Fibroblast of gingiva (primary cell): Measurements from ENCODE around the gene BHLHE40.

ENCODE experiments used
- DNase-seq: peaks from one replicate; pipeline ENCODE4 v3.0.0-alpha.2; 2011; ENCODE audit warnings: low read depth

The BHLHE40 gene

GRCh38 chr3:5001135-5001534 is 21.9 kb downstream of the BHLHE40 start:
- DNase-seq: no peak

GRCh38 chr3:5001805-5002173 is 22.6 kb downstream of the BHLHE40 start:
- DNase-seq: no peak

GRCh38 chr3:5002174-5002870 is 23.1 kb downstream of the BHLHE40 start:
- DNase-seq: no peak

GRCh38 chr3:5002871-5003247 is 23.6 kb downstream of the BHLHE40 start:
- DNase-seq: no peak

- DNase-seq: no peak
These were observed 25.3 kb downstream of the BHLHE40 start for GRCh38 chr3:5004319-5005152.

- DNase-seq: no peak
These were observed 26.1 kb downstream of the BHLHE40 start for GRCh38 chr3:5005367-5005766.

GRCh38 chr3:5006755-5007202 is 27.5 kb downstream of the BHLHE40 start:
- DNase-seq: no peak

GRCh38 chr3:5007873-5008272 is 28.6 kb downstream of the BHLHE40 start:
- DNase-seq: no peak

GRCh38 chr3:5009506-5010109 is 30.4 kb downstream of the BHLHE40 start:
- DNase-seq: peak; percentile 50

GRCh38 chr3:5010140-5010539 is 30.9 kb downstream of the BHLHE40 start:
- DNase-seq: no peak

GRCh38 chr3:5010706-5011554 is 31.7 kb downstream of the BHLHE40 start:
- DNase-seq: peak; percentile 73

- no peak for DNase-seq
These were observed 32.5 kb downstream of the BHLHE40 start for GRCh38 chr3:5011555-5012256.

- no peak for DNase-seq
These were observed 33.1 kb downstream of the BHLHE40 start for GRCh38 chr3:5012367-5012766.

- DNase-seq: no peak
These were observed 34.0 kb downstream of the BHLHE40 start for GRCh38 chr3:5013021-5013906.

GRCh38 chr3:5014391-5014790 is 35.2 kb downstream of the BHLHE40 start:
- no peak for DNase-seq

- DNase-seq: no peak
These were observed 35.8 kb downstream of the BHLHE40 start for GRCh38 chr3:5015056-5015455.

GRCh38 chr3:5016211-5017161 is 37.2 kb downstream of the BHLHE40 start:
- DNase-seq: no peak

- peak; percentile 57 for DNase-seq
These were observed 38.8 kb downstream of the BHLHE40 start for GRCh38 chr3:5017925-5018531.
